ENCODE data around the gene CERS3. TPM values are rescaled to one million over a fixed set of nuclear protein-coding genes. Genes with fewer than 3 reads are reported as not detected.

The CERS3 gene
- total and polyA plus RNA-seq, 8 donors, result 0.04 to 0.53 (median 0.15) TPM; not detected in 2

DNA sequence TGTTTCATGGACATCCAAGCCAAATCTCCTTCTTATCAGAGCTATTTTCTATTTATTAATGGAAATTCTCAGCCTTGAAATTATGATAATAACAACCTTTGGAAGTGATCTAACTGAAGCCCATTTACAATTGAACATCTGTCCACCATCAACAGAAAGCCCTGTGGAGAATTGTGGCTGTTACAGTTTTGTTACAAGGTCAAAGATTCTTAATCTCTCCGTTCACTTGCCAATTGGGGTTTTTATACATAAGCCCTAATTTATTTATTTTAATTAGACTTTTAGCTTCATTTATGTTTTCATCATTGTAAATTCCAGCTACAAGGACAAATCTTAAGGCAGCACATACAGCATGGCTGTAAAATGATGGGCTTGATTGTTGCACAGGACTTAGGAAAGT, 3.3 kb downstream of the CERS3 start:
- Histone ChIP-seq H3K9me3 (peaks cover 0 to 2% of the 10 kb centered on the region in 2 donors), H3K4me3 (no peak overlapping the region), H3K36me3 (no peaks in the 10 kb centered on the region), H3K27ac (no peak overlapping the region), H3K4me1 (peaks cover 0 to 13% of the 10 kb centered on the region in 2 donors), H3K27me3 (no peaks in the 10 kb centered on the region)
- DNase-seq (no peak), ATAC-seq (no peak)
- TF ChIP-seq, protein P1, sequence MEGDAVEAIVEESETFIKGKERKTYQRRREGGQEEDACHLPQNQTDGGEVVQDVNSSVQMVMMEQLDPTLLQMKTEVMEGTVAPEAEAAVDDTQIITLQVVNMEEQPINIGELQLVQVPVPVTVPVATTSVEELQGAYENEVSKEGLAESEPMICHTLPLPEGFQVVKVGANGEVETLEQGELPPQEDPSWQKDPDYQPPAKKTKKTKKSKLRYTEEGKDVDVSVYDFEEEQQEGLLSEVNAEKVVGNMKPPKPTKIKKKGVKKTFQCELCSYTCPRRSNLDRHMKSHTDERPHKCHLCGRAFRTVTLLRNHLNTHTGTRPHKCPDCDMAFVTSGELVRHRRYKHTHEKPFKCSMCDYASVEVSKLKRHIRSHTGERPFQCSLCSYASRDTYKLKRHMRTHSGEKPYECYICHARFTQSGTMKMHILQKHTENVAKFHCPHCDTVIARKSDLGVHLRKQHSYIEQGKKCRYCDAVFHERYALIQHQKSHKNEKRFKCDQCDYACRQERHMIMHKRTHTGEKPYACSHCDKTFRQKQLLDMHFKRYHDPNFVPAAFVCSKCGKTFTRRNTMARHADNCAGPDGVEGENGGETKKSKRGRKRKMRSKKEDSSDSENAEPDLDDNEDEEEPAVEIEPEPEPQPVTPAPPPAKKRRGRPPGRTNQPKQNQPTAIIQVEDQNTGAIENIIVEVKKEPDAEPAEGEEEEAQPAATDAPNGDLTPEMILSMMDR (IDR thresholded peaks at IDR 0.05), result no peak
- intact Hi-C loops (cut with DNase I), result no loop called here

DNA sequence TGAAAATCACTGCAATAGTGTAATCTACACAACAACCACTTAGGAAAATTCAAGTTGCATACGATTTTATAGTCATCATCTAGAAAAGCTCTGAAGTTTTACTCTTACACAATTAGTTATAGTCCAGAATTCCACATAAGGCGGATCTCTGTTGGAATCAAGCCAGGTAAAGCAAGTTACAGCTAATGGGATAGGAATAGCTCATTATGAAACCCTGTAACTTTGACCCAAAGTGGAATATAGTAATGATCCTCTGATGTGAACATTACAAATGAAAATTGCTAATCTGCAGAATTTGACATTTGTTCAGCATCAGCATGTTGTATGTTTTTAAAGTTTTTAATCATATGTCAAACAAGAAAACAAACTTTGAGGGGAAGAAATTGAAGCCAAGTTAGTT, 4.4 kb downstream of the CERS3 start:
- Histone ChIP-seq H3K27ac (no peak overlapping the region), H3K27me3 (no peaks in the 10 kb centered on the region), H3K36me3 (no peaks in the 10 kb centered on the region), H3K9me3 (peaks cover 0 to 2% of the 10 kb centered on the region in 2 donors), H3K4me3 (no peak overlapping the region), H3K4me1 (peaks cover 0 to 23% of the 10 kb centered on the region in 2 donors)
- TF ChIP-seq, protein P1 (IDR thresholded peaks at IDR 0.05), result no peak
- ATAC-seq (no peak), DNase-seq (peak in 2 of 4 donors; percentile 47 to 66)
- intact Hi-C loops (cut with DNase I), result no loop called here

DNA sequence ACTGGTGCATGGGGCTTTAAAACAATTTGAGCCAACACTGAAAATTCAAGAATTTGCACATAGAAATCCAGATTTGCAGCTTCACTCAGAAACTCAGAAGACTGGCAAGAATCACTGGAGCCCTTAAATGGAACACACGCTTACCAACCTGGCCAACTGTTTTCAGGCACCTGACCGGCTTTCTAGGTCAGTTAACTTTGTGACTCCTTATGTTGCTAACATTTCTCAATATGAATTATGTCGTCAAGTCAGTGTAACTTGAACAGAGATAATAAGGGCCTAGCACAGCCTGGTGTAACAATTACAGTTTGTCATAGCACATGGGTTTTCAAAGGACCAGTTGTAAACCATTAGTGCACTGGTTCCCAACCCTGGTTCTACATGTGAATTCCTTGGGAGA, 6.8 kb downstream of the CERS3 start:
- intact Hi-C loops (cut with DNase I), result no loop called here
- H3K4me1 ChIP-seq, result peaks cover 0 to 38% of the 10 kb centered on the region in 2 donors

DNA sequence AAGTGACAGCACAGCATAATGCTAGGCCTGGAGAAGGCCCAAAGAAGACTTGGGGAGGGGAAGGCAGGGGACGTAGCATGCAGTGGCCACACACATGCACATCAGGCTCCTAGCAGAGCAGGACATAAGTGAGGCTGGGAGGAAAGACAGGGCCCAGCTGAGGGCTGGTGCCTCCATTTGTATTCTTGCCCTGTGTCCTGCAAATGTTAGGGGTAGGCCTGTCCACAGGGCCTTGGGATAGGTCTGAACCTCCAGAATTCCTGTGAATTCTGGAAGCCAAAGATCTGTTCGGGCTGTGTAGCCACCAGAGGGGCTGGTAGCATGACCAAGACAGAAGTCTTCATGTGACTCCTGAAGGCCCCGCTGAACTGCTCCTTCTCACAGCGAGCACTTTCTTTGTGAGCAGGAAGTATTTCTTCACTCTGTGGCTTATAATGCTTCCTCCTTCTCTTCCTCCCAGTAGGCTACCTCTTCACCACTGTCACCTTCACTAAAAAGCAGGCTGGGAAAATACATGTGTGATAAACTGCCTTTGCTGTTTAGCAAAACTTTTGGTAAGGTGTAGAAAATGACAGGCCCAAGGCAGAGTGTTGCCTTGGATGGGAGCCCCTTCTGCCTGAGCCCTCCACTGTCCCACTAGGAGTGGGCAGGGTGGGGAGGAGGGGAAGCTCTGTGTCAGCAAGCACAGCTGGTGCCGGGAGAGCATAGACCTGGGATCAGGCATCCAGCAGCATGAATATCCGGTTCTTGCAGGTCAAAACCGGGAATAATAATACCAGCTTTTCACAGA, 8.4 kb downstream of the CERS3 start:
- Histone ChIP-seq H3K4me3 (no peak overlapping the region), H3K27ac (peak overlapping the region in 1 of 2 donors; percentile 80), H3K27me3 (no peaks in the 10 kb centered on the region), H3K4me1 (peaks cover 0 to 47% of the 10 kb centered on the region in 2 donors), H3K9me3 (peaks cover 0 to 2% of the 10 kb centered on the region in 2 donors), H3K36me3 (no peaks in the 10 kb centered on the region)
- intact Hi-C loops (cut with DNase I), result no loop called here
- TF ChIP-seq, protein P1 (IDR thresholded peaks at IDR 0.05), result no peak
- DNase-seq, result peak in 1 of 4 donors; percentile 47
- ATAC-seq, result peak; percentile 61

More for the DNA sequence above, 6.8 kb downstream of the CERS3 start:
- TF ChIP-seq, protein P1 (IDR thresholded peaks at IDR 0.05), result no peak
- Histone ChIP-seq H3K27me3 (no peaks in the 10 kb centered on the region), H3K9me3 (peaks cover 0 to 2% of the 10 kb centered on the region in 2 donors), H3K36me3 (no peaks in the 10 kb centered on the region), H3K4me3 (no peak overlapping the region), H3K27ac (no peak overlapping the region)
- no peak for ATAC-seq
- no peak for DNase-seq

DNA sequence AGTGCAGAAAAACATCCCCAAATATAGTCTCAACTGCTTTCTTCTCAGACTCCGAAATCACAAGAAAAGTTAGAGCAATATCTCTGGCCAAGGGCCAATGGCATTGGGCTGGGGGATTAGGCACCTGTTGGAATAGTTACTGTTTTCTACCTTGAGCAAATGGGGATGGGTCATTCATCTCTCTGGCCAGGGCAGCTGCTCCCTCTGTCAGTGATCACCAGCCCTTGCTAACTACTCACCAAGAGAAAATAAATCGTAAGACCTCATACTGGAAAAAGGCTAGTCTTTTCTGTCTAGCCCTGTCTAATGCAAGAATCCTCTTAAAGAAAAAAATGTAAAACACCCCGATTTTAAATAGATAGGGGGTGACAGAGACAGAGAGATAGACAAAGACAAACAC, 10.9 kb downstream of the CERS3 start:
- DNase-seq, result no peak
- H3K4me3 ChIP-seq, result no peak overlapping the region
- intact Hi-C loops (cut with DNase I), result no loop called here
- peak overlapping the region in 1 of 2 donors; percentile 61 for H3K27ac ChIP-seq
- peaks cover 0 to 47% of the 10 kb centered on the region in 2 donors for H3K4me1 ChIP-seq
- H3K36me3 ChIP-seq, result no peaks in the 10 kb centered on the region
- no peak for ATAC-seq
- H3K9me3 ChIP-seq, result peaks cover 0 to under 1% of the 10 kb centered on the region in 2 donors
- TF ChIP-seq, protein P1 (IDR thresholded peaks at IDR 0.05), result no peak
- H3K27me3 ChIP-seq, result no peaks in the 10 kb centered on the region

Data from left lung (tissue), 10 donors.